D341Med (cell line): ENCODE measurements around the gene PIGR.

Experiments
- DNase-seq: peaks from one replicate; pipeline ENCODE4 v3.0.0; 2012; ENCODE audit warnings: low spot score

The PIGR gene

GRCh38 chr1:206946261-206946660 is at the start of gene PIGR:
PIGR (minus strand) TSS chr1:206946466; CDS start chr1:206940531, 5,935 bp downstream.
- DNase-seq: no peak

- no peak for DNase-seq
These were observed 46.5 kb upstream of the PIGR start for GRCh38 chr1:206992790-206993189.

- DNase-seq: no peak
These were observed 41.6 kb upstream of the PIGR start for GRCh38 chr1:206987873-206988272.

- DNase-seq: no peak
These were observed 40.6 kb upstream of the PIGR start for GRCh38 chr1:206986885-206987284.

- no peak for DNase-seq
These were observed 40.1 kb upstream of the PIGR start for GRCh38 chr1:206986402-206986801.

GRCh38 chr1:206985162-206985749 is 39.0 kb upstream of the PIGR start:
- no peak for DNase-seq

GRCh38 chr1:206982216-206982615 is 36.0 kb upstream of the PIGR start:
- peak; percentile 52 for DNase-seq

GRCh38 chr1:206979379-206980043 is 33.2 kb upstream of the PIGR start:
- DNase-seq: no peak

GRCh38 chr1:206978259-206978658 is 32.0 kb upstream of the PIGR start:
- no peak for DNase-seq

- no peak for DNase-seq
These were observed 29.0 kb upstream of the PIGR start for GRCh38 chr1:206975306-206975705.

GRCh38 chr1:206974140-206974539 is 27.9 kb upstream of the PIGR start:
- no peak for DNase-seq

GRCh38 chr1:206972728-206973127 is 26.5 kb upstream of the PIGR start:
- no peak for DNase-seq

- DNase-seq: no peak
These were observed 24.9 kb upstream of the PIGR start for GRCh38 chr1:206971029-206971655.

GRCh38 chr1:206970446-206970845 is 24.2 kb upstream of the PIGR start, which contains the start of gene FCAMR:
FCAMR (minus strand) TSS chr1:206970460; CDS start chr1:206970125, 335 bp downstream.
- no peak for DNase-seq

GRCh38 chr1:206969090-206969489 is 22.8 kb upstream of the PIGR start:
- DNase-seq: no peak

- no peak for DNase-seq
These were observed 21.0 kb upstream of the PIGR start for GRCh38 chr1:206967096-206967849.

GRCh38 chr1:206965781-206966180 is 19.5 kb upstream of the PIGR start:
- DNase-seq: no peak

- no peak for DNase-seq
These were observed 17.5 kb upstream of the PIGR start for GRCh38 chr1:206963740-206964139.

GRCh38 chr1:206963119-206963712 is 16.9 kb upstream of the PIGR start:
- no peak for DNase-seq

GRCh38 chr1:206962272-206962671 is 16.0 kb upstream of the PIGR start:
- no peak for DNase-seq

- no peak for DNase-seq
These were observed 15.4 kb upstream of the PIGR start for GRCh38 chr1:206961668-206962067.

- DNase-seq: no peak
These were observed 14.6 kb upstream of the PIGR start for GRCh38 chr1:206960676-206961386.
